HS-5 (cell line): ENCODE measurements around the gene TRAF3IP3.

ENCODE experiments used
- DNase-seq: peaks from one replicate; pipeline ENCODE4 v3.0.0-alpha.2; 2012; ENCODE audit warnings: low read depth

Gene TRAF3IP3

GRCh38 chr1:209738270-209738669 lies 17.6 kb upstream of the TRAF3IP3 start:
- DNase-seq = no peak

DNA sequence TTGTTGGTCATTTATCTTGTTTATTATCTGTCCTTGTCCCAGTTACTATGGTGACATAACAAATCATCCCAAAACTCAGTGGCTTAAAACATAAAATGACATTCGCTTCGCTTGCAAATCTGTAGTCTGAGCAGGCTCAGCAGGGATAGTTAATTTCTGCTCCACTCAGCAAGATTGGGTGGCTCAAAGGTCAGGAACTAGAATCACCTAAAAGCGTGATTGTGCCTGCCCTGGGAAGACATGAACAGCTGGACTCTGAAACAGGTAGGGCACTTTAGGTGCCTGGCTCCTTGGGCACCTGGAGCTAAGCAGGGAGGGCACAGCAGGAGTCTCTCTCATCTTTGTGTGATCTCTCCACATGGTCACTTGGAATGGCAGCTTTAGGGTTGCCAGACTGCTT lies 14.7 kb upstream of the TRAF3IP3 start:
- no peak for DNase-seq

GRCh38 chr1:209741889-209742288 lies 14.0 kb upstream of the TRAF3IP3 start:
- no peak for DNase-seq

DNA sequence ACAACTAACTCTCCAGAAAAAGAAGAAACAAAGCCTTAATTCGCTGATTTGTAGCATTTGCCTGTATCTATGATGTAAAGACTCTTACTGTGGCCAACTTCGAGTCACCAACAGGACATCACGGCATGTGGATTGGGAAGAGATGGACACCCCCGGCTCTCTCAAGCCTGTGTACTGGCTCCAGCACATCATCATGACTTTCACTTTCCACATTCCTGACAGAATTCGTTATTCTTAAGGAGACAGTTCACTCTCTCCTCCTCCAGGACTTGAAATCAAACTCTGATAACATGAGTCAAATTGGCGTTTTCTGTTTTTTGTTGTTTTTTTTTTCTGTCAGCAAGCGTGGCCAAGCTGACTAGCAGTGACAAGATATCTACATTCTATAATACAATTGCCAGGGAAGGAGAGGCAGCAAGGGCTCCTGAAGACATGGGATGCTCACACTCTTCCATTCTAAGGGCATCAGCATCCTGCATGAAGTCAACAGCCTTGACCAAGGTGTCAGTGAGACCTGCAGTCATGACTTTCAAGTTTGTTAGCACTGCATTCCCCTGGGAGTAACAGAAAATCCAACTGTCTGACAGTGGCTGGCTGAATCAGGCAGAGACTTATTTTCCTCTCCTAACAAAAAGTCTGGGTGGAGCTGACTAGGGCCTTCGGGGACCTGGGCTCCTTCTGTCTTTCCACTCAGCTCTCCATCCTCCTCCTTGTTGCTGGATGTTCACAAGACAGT lies 13.3 kb upstream of the TRAF3IP3 start:
- no peak for DNase-seq

DNA sequence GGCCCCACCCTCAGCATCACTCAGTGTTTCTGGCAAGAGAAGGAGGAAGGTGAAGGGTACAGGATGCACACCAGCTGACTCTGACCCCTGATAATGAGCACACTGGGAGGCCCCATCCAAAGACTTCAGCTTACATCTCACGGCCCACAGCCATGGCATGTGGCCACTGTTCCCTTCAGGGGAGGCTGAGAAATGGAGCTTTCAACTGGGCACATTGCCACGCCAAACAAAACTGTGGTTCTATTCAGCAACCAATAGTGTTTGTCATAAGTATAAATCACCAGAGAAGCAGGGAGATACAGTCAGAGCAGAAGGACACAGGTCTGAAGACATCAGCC lies 12.7 kb upstream of the TRAF3IP3 start:
- no peak for DNase-seq

- no peak for DNase-seq
Measured at GRCh38 chr1:209746451-209747165, 9.2 kb upstream of the TRAF3IP3 start.

DNA sequence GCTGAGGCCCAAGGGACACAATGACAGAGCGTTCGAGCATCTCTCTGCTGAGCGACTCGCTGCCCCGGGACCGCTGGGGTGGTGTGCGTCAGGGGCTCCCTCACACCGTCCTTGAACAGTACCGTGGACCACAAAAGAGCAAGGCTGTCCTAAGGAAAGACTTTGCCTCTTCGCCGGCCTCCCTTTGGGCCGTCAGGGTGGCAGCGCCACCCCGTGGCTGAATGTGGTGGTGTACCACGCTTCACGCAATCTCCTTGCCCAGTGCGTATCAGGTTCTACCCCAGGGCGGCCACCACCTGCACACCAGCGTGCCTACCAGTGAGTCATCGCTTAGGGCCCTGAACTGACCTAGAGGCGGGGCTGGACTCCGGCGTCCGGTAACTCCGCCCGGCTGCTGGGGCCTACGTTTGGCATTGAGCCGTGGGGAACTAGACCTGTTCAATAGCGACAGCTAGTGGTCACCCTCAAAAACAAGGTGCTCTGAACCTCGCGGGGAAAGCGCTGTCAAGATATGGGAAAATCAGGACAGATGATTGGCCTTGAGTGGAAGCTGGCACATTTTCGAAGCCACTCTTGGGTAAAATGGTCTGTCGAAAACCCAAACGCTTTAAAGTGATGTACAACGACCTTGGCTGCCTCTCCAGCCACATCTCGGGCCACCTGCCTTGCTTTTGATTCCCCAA lies 8.1 kb upstream of the TRAF3IP3 start:
- DNase-seq = peak; percentile 85

- DNase-seq = no peak
Measured at GRCh38 chr1:209748620-209749019, 7.2 kb upstream of the TRAF3IP3 start.

- DNase-seq = no peak
Measured at GRCh38 chr1:209749205-209749604, 6.6 kb upstream of the TRAF3IP3 start.

DNA sequence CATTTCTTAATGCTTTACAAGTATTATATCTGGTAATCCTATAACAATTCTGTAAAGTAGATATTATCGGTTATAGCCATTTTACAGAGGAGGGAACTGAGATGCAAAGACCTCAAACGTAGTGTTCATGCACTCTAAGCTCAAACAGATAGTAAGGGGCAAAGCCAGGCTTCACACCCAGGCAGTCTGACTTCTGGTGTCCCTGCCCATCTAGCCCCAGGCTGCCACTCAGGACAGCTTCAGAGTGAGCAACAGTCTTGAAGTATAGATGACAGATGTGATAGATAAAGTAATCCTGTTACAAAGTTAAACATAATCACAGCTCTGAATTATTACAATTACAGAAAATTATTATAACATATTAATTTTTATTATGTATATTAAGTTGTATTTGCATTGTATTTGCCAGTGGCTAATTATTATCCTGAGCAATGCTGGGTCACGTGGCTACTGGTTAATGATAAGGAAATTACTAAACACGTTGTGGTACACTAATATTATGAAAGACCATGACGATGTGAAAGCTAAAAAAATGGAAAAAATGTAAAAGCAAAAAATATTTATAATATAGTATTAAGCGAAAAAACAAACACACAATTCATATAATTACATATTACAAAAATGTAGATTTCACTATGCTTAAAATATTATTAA lies 6.1 kb upstream of the TRAF3IP3 start:
- DNase-seq = no peak

DNA sequence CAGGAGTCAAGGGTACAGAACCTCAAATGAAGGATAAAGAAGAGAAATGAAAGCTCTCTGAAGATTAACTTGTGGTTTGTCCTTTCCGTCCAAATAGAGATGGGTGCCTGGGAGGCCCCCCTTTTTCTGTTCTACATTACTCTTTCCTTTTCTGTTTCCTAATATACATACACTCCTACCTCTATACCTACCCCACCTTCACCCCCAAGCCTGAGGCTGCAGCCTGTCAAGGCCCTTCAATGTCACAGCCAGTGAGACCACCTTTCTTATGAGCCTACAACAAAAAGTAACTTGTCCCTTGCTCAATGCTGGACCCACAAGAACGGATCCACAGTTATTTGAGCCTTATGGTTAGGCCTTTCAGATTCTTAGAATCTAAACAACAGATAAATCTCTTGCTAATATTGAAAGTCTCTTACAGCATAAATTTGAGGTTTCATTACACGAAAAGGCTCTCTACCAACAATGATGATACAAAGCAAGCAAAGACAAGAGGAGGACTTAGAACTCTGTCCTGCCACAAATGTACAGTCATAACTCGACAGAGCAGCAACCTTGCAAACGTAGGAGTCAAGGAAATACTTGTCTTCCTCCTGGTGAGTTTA lies 4.1 kb upstream of the TRAF3IP3 start:
- DNase-seq = no peak

DNA sequence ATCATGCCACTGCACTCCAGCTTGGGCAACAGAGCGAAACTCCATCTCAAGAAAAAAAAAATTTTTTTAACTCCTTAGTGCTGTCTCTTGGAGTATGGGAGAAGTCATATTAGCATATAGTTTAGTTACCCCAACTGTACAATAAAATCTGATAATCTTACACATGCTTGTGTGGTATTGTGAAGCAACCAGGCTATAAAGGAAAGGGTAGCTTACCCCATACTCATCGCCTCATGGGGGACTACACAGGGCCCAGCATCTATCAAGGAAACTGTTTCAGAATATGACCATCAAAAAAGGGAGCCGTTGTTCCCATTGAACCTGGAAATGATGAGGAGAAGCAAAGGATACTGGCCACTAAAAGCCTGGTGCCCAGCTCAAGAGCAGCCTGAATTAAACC lies 3.0 kb upstream of the TRAF3IP3 start:
- no peak for DNase-seq

GRCh38 chr1:209755256-209755655 lies 597 bp upstream of the TRAF3IP3 start:
- no peak for DNase-seq

DNA sequence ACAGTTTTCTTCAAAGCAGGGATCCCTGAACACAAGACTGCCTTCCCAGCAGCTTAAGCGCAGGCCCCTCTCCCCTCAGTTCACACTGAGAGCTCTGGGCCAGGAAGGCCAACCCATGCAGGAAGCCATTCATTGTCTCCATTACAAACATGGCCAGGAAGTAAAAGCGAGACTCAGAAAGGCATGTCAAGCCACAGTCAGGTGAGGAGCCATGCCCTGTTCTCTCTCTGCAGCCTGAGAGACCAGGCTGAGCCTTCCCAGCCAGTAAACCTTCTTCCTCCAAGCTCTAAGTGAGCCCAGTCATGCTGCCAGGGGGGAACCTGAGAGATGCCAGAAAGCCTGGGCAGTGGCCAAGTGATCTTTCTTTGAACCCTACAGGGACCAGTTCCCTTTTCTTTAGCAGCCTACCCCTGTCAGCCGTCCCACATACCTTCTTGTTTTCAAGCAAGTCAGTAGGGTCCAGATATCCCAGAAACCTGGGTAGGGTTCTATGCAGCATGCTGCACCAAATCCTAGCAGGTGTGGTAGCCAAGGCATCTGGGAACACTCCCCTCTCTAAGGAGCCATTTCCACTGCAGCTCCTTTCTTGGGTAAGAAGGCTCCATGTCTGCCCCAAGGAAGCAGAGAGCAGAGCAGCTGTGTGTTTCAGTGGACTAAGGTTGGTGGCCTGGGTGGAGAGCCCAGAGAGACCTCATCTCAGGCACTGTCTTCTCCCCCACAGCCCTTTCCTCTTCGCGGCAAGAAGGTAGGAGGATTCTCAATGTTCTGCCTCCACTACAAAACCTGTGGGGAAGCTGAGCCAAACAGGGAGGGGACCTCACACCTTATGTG lies 977 bp downstream of the TRAF3IP3 start:
- no peak for DNase-seq

DNA sequence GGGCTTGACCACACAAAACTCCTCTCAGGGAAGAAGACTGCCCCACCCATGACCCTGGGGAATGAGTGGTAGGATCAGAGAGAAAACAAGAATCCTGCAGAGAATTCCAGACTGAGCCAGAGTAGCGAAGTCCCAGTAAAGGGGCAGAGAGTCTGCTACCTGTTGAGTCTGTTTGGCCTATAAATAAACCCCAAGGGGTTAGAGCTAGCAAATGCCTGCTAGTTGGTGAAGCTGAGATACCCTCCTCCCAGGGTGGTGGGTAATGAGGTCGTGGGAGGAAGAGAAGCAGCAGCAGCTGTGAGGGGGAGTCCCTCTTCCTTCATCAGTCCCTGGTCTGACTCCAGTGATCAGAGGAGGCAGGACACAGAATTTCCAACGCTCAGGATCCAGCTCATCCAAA lies 2.5 kb downstream of the TRAF3IP3 start:
- DNase-seq = no peak

- no peak for DNase-seq
Measured at GRCh38 chr1:209759829-209760359, 4.0 kb downstream of the TRAF3IP3 start.

- DNase-seq = no peak
Measured at GRCh38 chr1:209761011-209761635, 5.3 kb downstream of the TRAF3IP3 start.

DNA sequence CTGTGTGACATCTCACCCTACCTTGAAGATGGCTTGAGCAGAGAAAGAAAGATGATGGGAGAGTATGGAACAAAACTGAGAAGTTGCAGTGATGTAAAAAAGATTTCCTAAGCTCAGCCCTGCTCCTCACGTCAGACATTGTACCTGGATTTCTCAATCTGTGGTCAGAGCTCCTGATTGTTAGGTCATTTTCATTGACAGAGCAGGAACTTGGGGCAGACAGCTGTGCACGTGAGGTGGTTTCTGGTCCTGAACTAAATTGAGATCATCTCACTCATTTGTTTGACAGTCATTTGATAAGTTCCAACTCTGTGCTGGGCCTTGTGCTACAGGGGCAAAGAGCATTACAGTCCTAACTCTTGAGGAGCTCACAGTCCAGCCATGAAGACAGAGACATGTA lies 10.2 kb downstream of the TRAF3IP3 start:
- DNase-seq = no peak

DNA sequence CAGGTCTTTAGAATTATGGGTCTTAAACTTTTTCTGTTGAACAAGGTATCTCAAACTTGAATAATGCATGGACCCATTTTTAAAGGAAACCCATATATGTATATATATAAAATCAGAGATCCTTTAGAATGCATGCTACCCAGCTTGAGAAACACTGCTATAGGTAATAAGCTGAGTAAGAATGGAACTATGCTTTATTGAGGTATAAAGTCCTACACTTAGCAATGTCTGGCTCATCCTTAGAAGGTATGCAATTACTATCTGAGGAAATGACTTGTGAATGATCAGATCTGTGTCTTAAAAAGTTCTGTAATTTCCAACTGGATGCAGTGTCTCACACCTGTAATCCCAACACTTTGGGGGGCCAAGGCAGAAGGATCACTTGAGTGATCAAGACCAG lies 11.2 kb downstream of the TRAF3IP3 start:
- no peak for DNase-seq

- DNase-seq = no peak
Measured at GRCh38 chr1:209767706-209768105, 11.9 kb downstream of the TRAF3IP3 start.

GRCh38 chr1:209768354-209768774 lies 12.5 kb downstream of the TRAF3IP3 start:
- no peak for DNase-seq
